ENCODE data around the gene SEC63. TPM values are rescaled to one million over a fixed set of nuclear protein-coding genes. Genes with fewer than 3 reads are reported as not detected.
"Not testable (repeated sequence)": the region's sequence is repeated elsewhere in the genome, so short reads cannot be mapped to it uniquely, and the experiment has no call there.

SEC63 gene
- total RNA-seq, 1 experiment from 2014 or later = 86.2 TPM

DNA sequence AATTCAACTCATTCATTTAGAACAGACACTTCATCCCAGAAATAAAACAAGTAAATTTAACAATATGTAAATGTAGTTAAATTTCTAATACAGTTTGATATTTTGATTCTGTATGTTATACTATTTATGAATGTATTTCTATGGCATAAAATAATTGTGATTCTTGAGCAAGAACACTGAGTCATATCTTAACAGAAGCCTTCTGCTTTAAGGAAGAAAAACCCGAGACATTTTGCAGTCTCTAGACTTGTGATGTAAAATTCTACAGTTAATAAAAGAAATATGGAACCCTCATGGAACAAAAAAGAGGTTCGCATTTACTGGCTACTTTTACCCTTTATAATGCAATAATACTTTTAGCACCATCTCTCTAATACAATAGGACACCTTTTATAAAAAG, 86.0 kb downstream of the SEC63 start:
- TF ChIP-seq, protein P1, sequence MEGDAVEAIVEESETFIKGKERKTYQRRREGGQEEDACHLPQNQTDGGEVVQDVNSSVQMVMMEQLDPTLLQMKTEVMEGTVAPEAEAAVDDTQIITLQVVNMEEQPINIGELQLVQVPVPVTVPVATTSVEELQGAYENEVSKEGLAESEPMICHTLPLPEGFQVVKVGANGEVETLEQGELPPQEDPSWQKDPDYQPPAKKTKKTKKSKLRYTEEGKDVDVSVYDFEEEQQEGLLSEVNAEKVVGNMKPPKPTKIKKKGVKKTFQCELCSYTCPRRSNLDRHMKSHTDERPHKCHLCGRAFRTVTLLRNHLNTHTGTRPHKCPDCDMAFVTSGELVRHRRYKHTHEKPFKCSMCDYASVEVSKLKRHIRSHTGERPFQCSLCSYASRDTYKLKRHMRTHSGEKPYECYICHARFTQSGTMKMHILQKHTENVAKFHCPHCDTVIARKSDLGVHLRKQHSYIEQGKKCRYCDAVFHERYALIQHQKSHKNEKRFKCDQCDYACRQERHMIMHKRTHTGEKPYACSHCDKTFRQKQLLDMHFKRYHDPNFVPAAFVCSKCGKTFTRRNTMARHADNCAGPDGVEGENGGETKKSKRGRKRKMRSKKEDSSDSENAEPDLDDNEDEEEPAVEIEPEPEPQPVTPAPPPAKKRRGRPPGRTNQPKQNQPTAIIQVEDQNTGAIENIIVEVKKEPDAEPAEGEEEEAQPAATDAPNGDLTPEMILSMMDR (conservative IDR thresholded peaks at IDR 0.05) = no peak
- H3K27ac Mint-ChIP-seq = no peak overlapping the region
- Histone ChIP-seq H2BK5ac (ENCODE audit: insufficient read length, low read length) (no peak overlapping the region), H3K27ac (ENCODE audit: insufficient read length, low read depth, low read length) (no peak overlapping the region), H3K9me3 (ENCODE audit: control insufficient read depth, low read depth, low read length) (no peaks in the 10 kb centered on the region), H3K23ac (ENCODE audit: insufficient read length, low read depth, low read length) (no peak overlapping the region), H3K14ac (ENCODE audit: insufficient read depth, low read length) (no peak overlapping the region), H4K20me1 (ENCODE audit: control insufficient read depth, insufficient read depth, insufficient read length) (no peaks in the 10 kb centered on the region), H4K5ac (ENCODE audit: insufficient read length, low read depth, low read length) (no peak overlapping the region), H2AK5ac (ENCODE audit: insufficient read length, low read length) (no peak overlapping the region), H4K8ac (replicated peaks; ENCODE audit: insufficient read length, low read depth, low read length) (no peak overlapping the region), H3K4ac (ENCODE audit: low read depth, low read length) (no peak overlapping the region), H4K91ac (ENCODE audit: insufficient read length, low read depth, low read length) (no peak overlapping the region), H3K79me2 (ENCODE audit: insufficient read depth, low read length) (no peaks in the 10 kb centered on the region), H2BK12ac (ENCODE audit: insufficient read length, low read depth, low read length) (no peak overlapping the region), H2BK120ac (ENCODE audit: low read depth, low read length, poor library complexity, severe bottlenecking) (no peak overlapping the region), H2BK20ac (ENCODE audit: low read depth, low read length, poor library complexity, severe bottlenecking) (no peak overlapping the region), H3K56ac (ENCODE audit: insufficient read length, low read depth, low read length) (no peak overlapping the region), H3K79me1 (ENCODE audit: insufficient read depth, low read depth, low read length, poor library complexity, severe bottlenecking) (no peaks in the 10 kb centered on the region), H3K9ac (ENCODE audit: extremely low read depth, insufficient read length, low read length) (no peak overlapping the region), H3K18ac (ENCODE audit: insufficient read length, low read depth, low read length) (no peak overlapping the region), H3T11ph (ENCODE audit: low read length) (no peak overlapping the region), H3K4me2 (ENCODE audit: insufficient read depth, insufficient read length, low read length) (no peak overlapping the region), H2BK15ac (ENCODE audit: low read depth, low read length) (no peak overlapping the region), H2AFZ (ENCODE audit: low read length) (no peak overlapping the region), H3K23me2 (ENCODE audit: insufficient read length, low read depth, low read length, poor library complexity, severe bottlenecking) (no peaks in the 10 kb centered on the region), H3K27me3 (ENCODE audit: insufficient read depth, low read length) (no peaks in the 10 kb centered on the region), H3K4me1 (ENCODE audit: insufficient read depth, low read length) (peaks cover 2% of the 10 kb centered on the region; the same call in 1 of the 2 replicates)
- no CpG with 5 or more reads among the region's 2 CpGs for WGBS (ENCODE audit: extremely low coverage, insufficient read length, low lambda C conversion rate)
- peaks cover 15 to 32% (median 28%) of the 10 kb centered on the region in 3 experiments; a peak in 6 of 7 replicates for H3K36me3 Mint-ChIP-seq (ENCODE audit: insufficient read depth in 1 of 3, low read depth in 3 of 3)
- H3K9me3 Mint-ChIP-seq = no peaks in the 10 kb centered on the region
- no peak for DNase-seq
- peaks cover 31 to 36% of the 10 kb centered on the region in 2 experiments for H3K4me1 Mint-ChIP-seq
- H3K4me3 Mint-ChIP-seq = no peak overlapping the region
- H3K27me3 Mint-ChIP-seq (ENCODE audit: low read depth) = no peaks in the 10 kb centered on the region; the same call in 1 of the 2 replicates

DNA sequence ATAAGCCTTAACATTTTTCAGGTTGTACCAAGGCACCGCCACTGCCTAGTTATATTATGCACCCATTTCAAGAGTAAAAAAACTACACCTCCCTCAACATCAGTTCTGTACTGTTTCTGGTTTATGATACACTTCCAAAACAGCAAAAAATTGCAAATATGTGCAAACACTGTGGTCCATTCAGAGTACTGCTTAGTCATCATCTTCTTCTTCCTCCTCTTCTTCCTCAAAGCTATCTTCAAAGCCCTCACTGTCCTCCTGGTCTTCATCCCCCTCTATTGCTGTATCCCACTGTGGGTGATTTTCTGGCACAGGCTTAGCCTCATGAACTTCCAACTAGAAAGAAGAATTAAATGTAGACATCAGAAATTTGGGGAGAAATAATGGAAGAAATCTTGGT, 86.5 kb downstream of the SEC63 start:
- H3K18ac ChIP-seq (ENCODE audit: insufficient read length, low read depth, low read length); H3K9ac ChIP-seq (ENCODE audit: extremely low read depth, insufficient read length, low read length); H3K4me1 ChIP-seq (ENCODE audit: insufficient read depth, low read length); H3K79me2 ChIP-seq (ENCODE audit: insufficient read depth, low read length); H4K8ac ChIP-seq (replicated peaks; ENCODE audit: insufficient read length, low read depth, low read length); H2BK5ac ChIP-seq (ENCODE audit: insufficient read length, low read length); H3K9me3 Mint-ChIP-seq; H3K4me3 Mint-ChIP-seq; H3K56ac ChIP-seq (ENCODE audit: insufficient read length, low read depth, low read length); H3K4me2 ChIP-seq (ENCODE audit: insufficient read depth, insufficient read length, low read length); H4K5ac ChIP-seq (ENCODE audit: insufficient read length, low read depth, low read length); H3K23ac ChIP-seq (ENCODE audit: insufficient read length, low read depth, low read length); H3K23me2 ChIP-seq (ENCODE audit: insufficient read length, low read depth, low read length, poor library complexity, severe bottlenecking); DNase-seq; H3K9me3 ChIP-seq (ENCODE audit: control insufficient read depth, low read depth, low read length); H3T11ph ChIP-seq (ENCODE audit: low read length); H3K4ac ChIP-seq (ENCODE audit: low read depth, low read length); H3K27ac ChIP-seq (ENCODE audit: insufficient read length, low read depth, low read length); H4K91ac ChIP-seq (ENCODE audit: insufficient read length, low read depth, low read length); H2BK12ac ChIP-seq (ENCODE audit: insufficient read length, low read depth, low read length); H4K20me1 ChIP-seq (ENCODE audit: control insufficient read depth, insufficient read depth, insufficient read length); H3K14ac ChIP-seq (ENCODE audit: insufficient read depth, low read length); H2AK5ac ChIP-seq (ENCODE audit: insufficient read length, low read length); H3K27ac Mint-ChIP-seq; H2AFZ ChIP-seq (ENCODE audit: low read length); H2BK120ac ChIP-seq (ENCODE audit: low read depth, low read length, poor library complexity, severe bottlenecking); H3K27me3 Mint-ChIP-seq (ENCODE audit: low read depth); H2BK20ac ChIP-seq (ENCODE audit: low read depth, low read length, poor library complexity, severe bottlenecking); H2BK15ac ChIP-seq (ENCODE audit: low read depth, low read length); H3K79me1 ChIP-seq (ENCODE audit: insufficient read depth, low read depth, low read length, poor library complexity, severe bottlenecking); H3K27me3 ChIP-seq (ENCODE audit: insufficient read depth, low read length): not testable (repeated sequence)
- Mint-ChIP-seq H3K36me3 (ENCODE audit: insufficient read depth in 1 of 3, low read depth in 3 of 3) (peaks cover 15 to 30% (median 28%) of the 10 kb centered on the region in 3 experiments; a peak in 6 of 7 replicates), H3K4me1 (peaks cover 31 to 36% of the 10 kb centered on the region in 2 experiments)
- no CpG with 5 or more reads among the region's 1 CpG for WGBS (ENCODE audit: extremely low coverage, insufficient read length, low lambda C conversion rate)

Measured in H9 (cell line).